ENCODE results near the gene BLOC1S5.

DNA sequence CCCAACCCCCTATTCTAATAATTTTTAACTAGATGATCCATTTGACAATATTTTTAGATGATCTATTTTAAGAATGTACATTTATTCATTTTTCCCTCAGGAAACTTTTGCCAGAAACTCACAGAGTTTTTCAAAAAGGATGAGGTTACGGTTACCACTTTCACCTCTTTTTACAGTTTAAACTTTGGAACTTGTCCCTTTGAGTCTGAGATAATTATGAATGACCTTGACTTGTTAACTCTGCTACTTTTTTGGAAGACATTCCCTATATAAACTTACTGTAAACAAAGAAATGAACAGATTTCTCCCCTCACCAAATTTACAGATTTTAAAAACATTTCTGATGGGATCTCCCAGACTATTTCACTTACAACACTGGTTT, 18.4 kb upstream of the BLOC1S5 start:
- TF ChIP-seq EZH2 (IDR thresholded peaks at IDR 0.05) = no peak
- TF ChIP-seq, protein P1, sequence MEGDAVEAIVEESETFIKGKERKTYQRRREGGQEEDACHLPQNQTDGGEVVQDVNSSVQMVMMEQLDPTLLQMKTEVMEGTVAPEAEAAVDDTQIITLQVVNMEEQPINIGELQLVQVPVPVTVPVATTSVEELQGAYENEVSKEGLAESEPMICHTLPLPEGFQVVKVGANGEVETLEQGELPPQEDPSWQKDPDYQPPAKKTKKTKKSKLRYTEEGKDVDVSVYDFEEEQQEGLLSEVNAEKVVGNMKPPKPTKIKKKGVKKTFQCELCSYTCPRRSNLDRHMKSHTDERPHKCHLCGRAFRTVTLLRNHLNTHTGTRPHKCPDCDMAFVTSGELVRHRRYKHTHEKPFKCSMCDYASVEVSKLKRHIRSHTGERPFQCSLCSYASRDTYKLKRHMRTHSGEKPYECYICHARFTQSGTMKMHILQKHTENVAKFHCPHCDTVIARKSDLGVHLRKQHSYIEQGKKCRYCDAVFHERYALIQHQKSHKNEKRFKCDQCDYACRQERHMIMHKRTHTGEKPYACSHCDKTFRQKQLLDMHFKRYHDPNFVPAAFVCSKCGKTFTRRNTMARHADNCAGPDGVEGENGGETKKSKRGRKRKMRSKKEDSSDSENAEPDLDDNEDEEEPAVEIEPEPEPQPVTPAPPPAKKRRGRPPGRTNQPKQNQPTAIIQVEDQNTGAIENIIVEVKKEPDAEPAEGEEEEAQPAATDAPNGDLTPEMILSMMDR (IDR thresholded peaks at IDR 0.05) = no peak
